ENCODE measurements around the gene FOSB. TPM values are rescaled to one million over a fixed set of nuclear protein-coding genes. Genes with fewer than 3 reads are reported as not detected.
A peak's percentile ranks its signal among the peaks of the same experiment; 100 is the strongest.

The FOSB gene
- total RNA-seq, 1 experiment from 2014 or later: 4.0 TPM

DNA sequence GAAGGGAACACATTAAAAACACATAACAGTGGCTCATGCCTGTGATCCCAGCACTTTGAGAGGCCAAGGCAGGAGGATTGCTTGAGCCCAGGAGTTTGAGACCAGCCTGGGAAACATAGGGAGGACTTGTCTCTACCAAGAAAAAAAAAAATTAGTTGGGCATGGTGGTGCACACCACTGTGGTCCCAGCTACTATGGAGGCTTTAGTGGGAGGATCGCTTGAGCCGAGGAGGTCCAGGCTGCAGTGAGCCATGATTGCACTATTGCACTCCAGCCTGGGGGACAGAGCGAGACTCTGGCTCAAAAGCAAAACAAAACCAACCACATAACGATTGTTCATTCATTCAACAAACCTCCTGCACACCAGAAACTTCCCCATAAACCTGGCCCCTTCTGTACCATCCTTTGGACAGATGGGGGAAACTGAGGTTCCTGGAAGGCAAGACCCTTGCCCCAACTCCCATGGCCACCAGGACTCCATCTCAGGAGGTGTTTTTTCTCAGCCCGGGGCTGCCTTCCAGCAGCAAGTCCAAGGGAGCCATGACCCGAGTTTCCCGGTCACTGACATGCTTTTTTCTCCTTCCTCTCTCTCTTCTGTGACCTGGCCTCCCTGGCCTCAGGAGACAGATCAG, 4.3 kb downstream of the FOSB start:
- H3K4me3 ChIP-seq (ENCODE audit: low read length): no peak overlapping the region
- H3K27ac ChIP-seq (ENCODE audit: low read length): no peak overlapping the region
- H3K9me2 ChIP-seq (replicated peaks; ENCODE audit: insufficient read depth, low read length): no peaks in the 10 kb centered on the region
- peaks cover 34% of the 10 kb centered on the region for H3K4me1 ChIP-seq (ENCODE audit: low read length)
- no peak overlapping the region for H3K9ac ChIP-seq (ENCODE audit: low read length)
- H4K20me1 ChIP-seq (ENCODE audit: insufficient read depth, low read depth, low read length): no peaks in the 10 kb centered on the region
- no peaks in the 10 kb centered on the region for H3K36me3 ChIP-seq (ENCODE audit: insufficient read depth, low read length)
- H3K9me3 ChIP-seq (ENCODE audit: low read length): no peaks in the 10 kb centered on the region
- DNase-seq: no peak
- no peaks in the 10 kb centered on the region for H3K27me3 ChIP-seq (ENCODE audit: low read length)
- 0 out of 2 replicates have a peak, but pooled peaks cover 7% of the 10 kb centered on the region for H3K79me2 ChIP-seq (ENCODE audit: low read length)
- no peak overlapping the region for H3K4me2 ChIP-seq (ENCODE audit: low read depth, low read length, poor library complexity, severe bottlenecking)
- H2AFZ ChIP-seq (ENCODE audit: low read length): no peak overlapping the region

DNA sequence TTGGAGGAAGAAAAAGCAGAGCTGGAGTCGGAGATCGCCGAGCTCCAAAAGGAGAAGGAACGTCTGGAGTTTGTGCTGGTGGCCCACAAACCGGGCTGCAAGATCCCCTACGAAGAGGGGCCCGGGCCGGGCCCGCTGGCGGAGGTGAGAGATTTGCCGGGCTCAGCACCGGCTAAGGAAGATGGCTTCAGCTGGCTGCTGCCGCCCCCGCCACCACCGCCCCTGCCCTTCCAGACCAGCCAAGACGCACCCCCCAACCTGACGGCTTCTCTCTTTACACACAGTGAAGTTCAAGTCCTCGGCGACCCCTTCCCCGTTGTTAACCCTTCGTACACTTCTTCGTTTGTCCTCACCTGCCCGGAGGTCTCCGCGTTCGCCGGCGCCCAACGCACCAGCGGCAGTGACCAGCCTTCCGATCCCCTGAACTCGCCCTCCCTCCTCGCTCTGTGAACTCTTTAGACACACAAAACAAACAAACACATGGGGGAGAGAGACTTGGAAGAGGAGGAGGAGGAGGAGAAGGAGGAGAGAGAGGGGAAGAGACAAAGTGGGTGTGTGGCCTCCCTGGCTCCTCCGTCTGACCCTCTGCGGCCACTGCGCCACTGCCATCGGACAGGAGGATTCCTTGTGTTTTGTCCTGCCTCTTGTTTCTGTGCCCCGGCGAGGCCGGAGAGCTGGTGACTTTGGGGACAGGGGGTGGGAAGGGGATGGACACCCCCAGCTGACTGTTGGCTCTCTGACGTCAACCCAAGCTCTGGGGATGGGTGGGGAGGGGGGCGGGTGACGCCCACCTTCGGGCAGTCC, 5.0 kb downstream of the FOSB start:
- no peaks in the 10 kb centered on the region for H3K9me2 ChIP-seq (replicated peaks; ENCODE audit: insufficient read depth, low read length)
- H3K9ac ChIP-seq (ENCODE audit: low read length): no peak overlapping the region
- peaks cover 36% of the 10 kb centered on the region for H3K4me1 ChIP-seq (ENCODE audit: low read length)
- no peak overlapping the region for H3K4me3 ChIP-seq (ENCODE audit: low read length)
- H3K4me2 ChIP-seq (ENCODE audit: low read depth, low read length, poor library complexity, severe bottlenecking): no peak overlapping the region
- no peaks in the 10 kb centered on the region for H3K36me3 ChIP-seq (ENCODE audit: insufficient read depth, low read length)
- DNase-seq: no peak
- no peak overlapping the region for H3K27ac ChIP-seq (ENCODE audit: low read length)
- no peak overlapping the region for H2AFZ ChIP-seq (ENCODE audit: low read length)
- H4K20me1 ChIP-seq (ENCODE audit: insufficient read depth, low read depth, low read length): no peaks in the 10 kb centered on the region
- 0 out of 2 replicates have a peak, but pooled peaks cover 7% of the 10 kb centered on the region for H3K79me2 ChIP-seq (ENCODE audit: low read length)
- no peaks in the 10 kb centered on the region for H3K9me3 ChIP-seq (ENCODE audit: low read length)
- no peaks in the 10 kb centered on the region for H3K27me3 ChIP-seq (ENCODE audit: low read length)

DNA sequence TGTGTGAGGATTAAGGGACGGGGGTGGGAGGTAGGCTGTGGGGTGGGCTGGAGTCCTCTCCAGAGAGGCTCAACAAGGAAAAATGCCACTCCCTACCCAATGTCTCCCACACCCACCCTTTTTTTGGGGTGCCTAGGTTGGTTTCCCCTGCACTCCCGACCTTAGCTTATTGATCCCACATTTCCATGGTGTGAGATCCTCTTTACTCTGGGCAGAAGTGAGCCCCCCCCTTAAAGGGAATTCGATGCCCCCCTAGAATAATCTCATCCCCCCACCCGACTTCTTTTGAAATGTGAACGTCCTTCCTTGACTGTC, 5.5 kb downstream of the FOSB start:
- Histone ChIP-seq H3K4me2 (ENCODE audit: low read depth, low read length, poor library complexity, severe bottlenecking) (no peak overlapping the region), H4K20me1 (ENCODE audit: insufficient read depth, low read depth, low read length) (no peaks in the 10 kb centered on the region), H2AFZ (ENCODE audit: low read length) (no peak overlapping the region), H3K4me3 (ENCODE audit: low read length) (no peak overlapping the region), H3K79me2 (ENCODE audit: low read length) (0 out of 2 replicates have a peak, but pooled peaks cover 3% of the 10 kb centered on the region), H3K27me3 (ENCODE audit: low read length) (no peaks in the 10 kb centered on the region), H3K4me1 (ENCODE audit: low read length) (peaks cover 37% of the 10 kb centered on the region), H3K27ac (ENCODE audit: low read length) (no peak overlapping the region), H3K9me2 (replicated peaks; ENCODE audit: insufficient read depth, low read length) (no peaks in the 10 kb centered on the region), H3K36me3 (ENCODE audit: insufficient read depth, low read length) (no peaks in the 10 kb centered on the region), H3K9me3 (ENCODE audit: low read length) (no peaks in the 10 kb centered on the region), H3K9ac (ENCODE audit: low read length) (no peak overlapping the region)
- no peak for DNase-seq

DNA sequence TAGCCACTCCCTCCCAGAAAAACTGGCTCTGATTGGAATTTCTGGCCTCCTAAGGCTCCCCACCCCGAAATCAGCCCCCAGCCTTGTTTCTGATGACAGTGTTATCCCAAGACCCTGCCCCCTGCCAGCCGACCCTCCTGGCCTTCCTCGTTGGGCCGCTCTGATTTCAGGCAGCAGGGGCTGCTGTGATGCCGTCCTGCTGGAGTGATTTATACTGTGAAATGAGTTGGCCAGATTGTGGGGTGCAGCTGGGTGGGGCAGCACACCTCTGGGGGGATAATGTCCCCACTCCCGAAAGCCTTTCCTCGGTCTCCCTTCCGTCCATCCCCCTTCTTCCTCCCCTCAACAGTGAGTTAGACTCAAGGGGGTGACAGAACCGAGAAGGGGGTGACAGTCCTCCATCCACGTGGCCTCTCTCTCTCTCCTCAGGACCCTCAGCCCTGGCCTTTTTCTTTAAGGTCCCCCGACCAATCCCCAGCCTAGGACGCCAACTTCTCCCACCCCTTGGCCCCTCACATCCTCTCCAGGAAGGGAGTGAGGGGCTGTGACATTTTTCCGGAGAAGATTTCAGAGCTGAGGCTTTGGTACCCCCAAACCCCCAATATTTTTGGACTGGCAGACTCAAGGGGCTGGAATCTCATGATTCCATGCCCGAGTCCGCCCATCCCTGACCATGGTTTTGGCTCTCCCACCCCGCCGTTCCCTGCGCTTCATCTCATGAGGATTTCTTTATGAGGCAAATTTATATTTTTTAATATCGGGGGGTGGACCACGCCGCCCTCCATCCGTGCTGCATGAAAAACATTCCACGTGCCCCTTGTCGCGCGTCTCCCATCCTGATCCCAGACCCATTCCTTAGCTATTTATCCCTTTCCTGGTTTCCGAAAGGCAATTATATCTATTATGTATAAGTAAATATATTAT, 6.1 kb downstream of the FOSB start:
- Histone ChIP-seq H3K9me2 (replicated peaks; ENCODE audit: insufficient read depth, low read length) (no peaks in the 10 kb centered on the region), H3K4me1 (ENCODE audit: low read length) (peaks cover 37% of the 10 kb centered on the region)

DNA sequence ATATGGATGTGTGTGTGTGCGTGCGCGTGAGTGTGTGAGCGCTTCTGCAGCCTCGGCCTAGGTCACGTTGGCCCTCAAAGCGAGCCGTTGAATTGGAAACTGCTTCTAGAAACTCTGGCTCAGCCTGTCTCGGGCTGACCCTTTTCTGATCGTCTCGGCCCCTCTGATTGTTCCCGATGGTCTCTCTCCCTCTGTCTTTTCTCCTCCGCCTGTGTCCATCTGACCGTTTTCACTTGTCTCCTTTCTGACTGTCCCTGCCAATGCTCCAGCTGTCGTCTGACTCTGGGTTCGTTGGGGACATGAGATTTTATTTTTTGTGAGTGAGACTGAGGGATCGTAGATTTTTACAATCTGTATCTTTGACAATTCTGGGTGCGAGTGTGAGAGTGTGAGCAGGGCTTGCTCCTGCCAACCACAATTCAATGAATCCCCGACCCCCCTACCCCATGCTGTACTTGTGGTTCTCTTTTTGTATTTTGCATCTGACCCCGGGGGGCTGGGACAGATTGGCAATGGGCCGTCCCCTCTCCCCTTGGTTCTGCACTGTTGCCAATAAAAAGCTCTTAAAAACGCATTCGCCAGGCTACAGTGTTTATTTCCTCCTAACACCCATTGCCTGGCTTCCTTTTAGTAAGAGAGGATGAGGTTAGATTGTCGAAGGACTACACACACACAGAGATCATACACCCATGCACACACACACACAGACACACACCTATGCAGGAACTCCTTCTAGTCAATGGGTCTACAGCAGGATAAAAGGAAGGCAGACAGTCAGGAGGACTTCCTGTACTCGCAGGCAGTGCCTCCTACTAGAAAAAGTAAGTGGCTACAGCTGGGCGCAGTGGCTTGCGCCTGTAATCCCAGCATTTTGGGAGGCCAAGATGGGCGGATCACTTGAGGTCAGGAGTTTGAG, 7.1 kb downstream of the FOSB start:
- no peak overlapping the region for H3K9ac ChIP-seq (ENCODE audit: low read length)
- no peak overlapping the region for H3K4me3 ChIP-seq (ENCODE audit: low read length)
- no peaks in the 10 kb centered on the region for H3K27me3 ChIP-seq (ENCODE audit: low read length)
- no peak for DNase-seq
- H3K4me2 ChIP-seq (ENCODE audit: low read depth, low read length, poor library complexity, severe bottlenecking): no peak overlapping the region
- no peaks in the 10 kb centered on the region for H3K79me2 ChIP-seq (ENCODE audit: low read length)
- H3K9me3 ChIP-seq (ENCODE audit: low read length): no peaks in the 10 kb centered on the region
- no peaks in the 10 kb centered on the region for H3K9me2 ChIP-seq (replicated peaks; ENCODE audit: insufficient read depth, low read length)
- no peak overlapping the region for H2AFZ ChIP-seq (ENCODE audit: low read length)
- no peaks in the 10 kb centered on the region for H4K20me1 ChIP-seq (ENCODE audit: insufficient read depth, low read depth, low read length)
- H3K36me3 ChIP-seq (ENCODE audit: insufficient read depth, low read length): no peaks in the 10 kb centered on the region
- H3K4me1 ChIP-seq (ENCODE audit: low read length): peaks cover 37% of the 10 kb centered on the region
- no peak overlapping the region for H3K27ac ChIP-seq (ENCODE audit: low read length)

More for the DNA sequence above, 6.1 kb downstream of the FOSB start:
- no peak overlapping the region for H3K4me3 ChIP-seq (ENCODE audit: low read length)
- H4K20me1 ChIP-seq (ENCODE audit: insufficient read depth, low read depth, low read length): no peaks in the 10 kb centered on the region
- no peaks in the 10 kb centered on the region for H3K27me3 ChIP-seq (ENCODE audit: low read length)
- no peak overlapping the region for H2AFZ ChIP-seq (ENCODE audit: low read length)
- no peak overlapping the region for H3K9ac ChIP-seq (ENCODE audit: low read length)
- H3K4me2 ChIP-seq (ENCODE audit: low read depth, low read length, poor library complexity, severe bottlenecking): no peak overlapping the region
- no peak overlapping the region for H3K27ac ChIP-seq (ENCODE audit: low read length)
- no peaks in the 10 kb centered on the region for H3K9me3 ChIP-seq (ENCODE audit: low read length)
- no peaks in the 10 kb centered on the region for H3K36me3 ChIP-seq (ENCODE audit: insufficient read depth, low read length)
- H3K79me2 ChIP-seq (ENCODE audit: low read length): no peaks in the 10 kb centered on the region
- no peak for DNase-seq

DNA sequence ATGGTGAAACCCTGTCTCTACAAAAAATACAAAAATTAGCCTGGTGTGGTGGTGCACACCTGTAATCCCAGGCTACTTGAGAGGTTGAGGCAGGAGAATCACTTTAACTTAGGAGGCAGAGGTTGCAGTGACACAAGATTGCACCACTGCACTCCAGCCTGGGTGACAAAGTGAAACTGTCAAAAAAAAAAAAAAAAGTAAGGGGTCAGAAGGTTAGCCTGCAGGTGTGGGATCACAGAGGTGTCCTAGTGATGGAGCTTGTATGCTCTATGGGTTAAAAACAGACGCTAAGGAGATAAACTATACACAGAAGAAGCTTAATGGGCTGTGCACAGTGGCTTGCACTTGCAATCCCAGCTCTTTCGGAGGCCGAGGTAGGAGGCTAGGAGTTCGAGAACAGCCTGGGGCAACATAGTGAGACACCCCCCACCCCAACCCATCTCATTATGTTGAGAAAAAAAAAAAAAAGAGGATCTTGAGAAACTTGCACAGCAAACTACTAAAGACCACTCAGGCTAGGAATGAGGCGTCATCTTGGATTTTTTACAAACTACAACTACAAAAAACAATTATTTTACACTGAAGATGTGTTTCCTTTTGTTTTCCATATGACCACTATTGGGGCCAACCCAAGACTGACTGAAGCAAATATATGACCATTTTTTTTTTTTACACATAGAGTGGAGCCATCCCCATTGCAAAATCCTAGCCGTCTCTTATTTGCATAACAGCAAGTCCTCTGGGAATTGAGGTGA, 7.9 kb downstream of the FOSB start:
- Histone ChIP-seq H3K27me3 (ENCODE audit: low read length) (no peaks in the 10 kb centered on the region), H3K9me3 (ENCODE audit: low read length) (no peaks in the 10 kb centered on the region), H4K20me1 (ENCODE audit: insufficient read depth, low read depth, low read length) (no peaks in the 10 kb centered on the region), H3K4me3 (ENCODE audit: low read length) (no peak overlapping the region), H3K4me1 (ENCODE audit: low read length) (peaks cover 29% of the 10 kb centered on the region), H3K4me2 (ENCODE audit: low read depth, low read length, poor library complexity, severe bottlenecking) (peak overlapping the region; percentile 13), H3K9ac (ENCODE audit: low read length) (no peak overlapping the region), H2AFZ (ENCODE audit: low read length) (no peak overlapping the region), H3K9me2 (replicated peaks; ENCODE audit: insufficient read depth, low read length) (no peaks in the 10 kb centered on the region), H3K27ac (ENCODE audit: low read length) (no peak overlapping the region), H3K36me3 (ENCODE audit: insufficient read depth, low read length) (no peaks in the 10 kb centered on the region), H3K79me2 (ENCODE audit: low read length) (no peaks in the 10 kb centered on the region)
- DNase-seq: no peak

DNA sequence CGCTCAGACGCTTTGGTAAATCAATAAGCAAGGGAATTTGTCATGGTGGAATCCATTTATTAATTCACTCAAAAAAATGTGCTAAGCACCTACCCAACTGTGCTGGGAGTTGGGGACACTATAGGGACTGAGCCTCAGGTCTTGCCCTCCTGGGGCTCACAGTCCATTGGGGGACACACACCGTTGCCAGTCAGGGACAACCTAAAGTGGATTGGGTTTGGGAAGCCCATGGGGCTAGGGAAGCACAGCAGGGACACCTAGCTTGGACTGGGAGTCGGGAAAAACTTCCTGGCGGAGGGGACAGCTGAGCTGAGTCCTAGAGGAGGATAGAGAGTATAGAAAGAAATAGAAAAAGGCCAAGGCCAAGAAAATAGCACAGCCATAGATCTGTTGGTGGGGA, 8.5 kb downstream of the FOSB start:
- no peaks in the 10 kb centered on the region for H3K9me2 ChIP-seq (replicated peaks; ENCODE audit: insufficient read depth, low read length)
- no peak overlapping the region for H3K27ac ChIP-seq (ENCODE audit: low read length)
- H3K9ac ChIP-seq (ENCODE audit: low read length): no peak overlapping the region
- H3K4me1 ChIP-seq (ENCODE audit: low read length): peaks cover 29% of the 10 kb centered on the region
- no peaks in the 10 kb centered on the region for H3K9me3 ChIP-seq (ENCODE audit: low read length)
- peak overlapping the region; percentile 13 for H3K4me2 ChIP-seq (ENCODE audit: low read depth, low read length, poor library complexity, severe bottlenecking)
- DNase-seq: no peak
- no peaks in the 10 kb centered on the region for H3K79me2 ChIP-seq (ENCODE audit: low read length)
- H3K4me3 ChIP-seq (ENCODE audit: low read length): no peak overlapping the region
- H3K27me3 ChIP-seq (ENCODE audit: low read length): no peaks in the 10 kb centered on the region
- H4K20me1 ChIP-seq (ENCODE audit: insufficient read depth, low read depth, low read length): no peaks in the 10 kb centered on the region
- no peaks in the 10 kb centered on the region for H3K36me3 ChIP-seq (ENCODE audit: insufficient read depth, low read length)
- no peak overlapping the region for H2AFZ ChIP-seq (ENCODE audit: low read length)
